ENCODE measurements around the gene ALOXE3.
A peak's percentile ranks its signal among the peaks of the same experiment; 100 is the strongest.

ALOXE3 gene

GRCh38 chr17:8056976-8057625, 61.2 kb downstream of the ALOXE3 start:
- DNase-seq (ENCODE audit: insufficient read length, low spot score) = no peak
- FAIRE-seq = no peak

DNA sequence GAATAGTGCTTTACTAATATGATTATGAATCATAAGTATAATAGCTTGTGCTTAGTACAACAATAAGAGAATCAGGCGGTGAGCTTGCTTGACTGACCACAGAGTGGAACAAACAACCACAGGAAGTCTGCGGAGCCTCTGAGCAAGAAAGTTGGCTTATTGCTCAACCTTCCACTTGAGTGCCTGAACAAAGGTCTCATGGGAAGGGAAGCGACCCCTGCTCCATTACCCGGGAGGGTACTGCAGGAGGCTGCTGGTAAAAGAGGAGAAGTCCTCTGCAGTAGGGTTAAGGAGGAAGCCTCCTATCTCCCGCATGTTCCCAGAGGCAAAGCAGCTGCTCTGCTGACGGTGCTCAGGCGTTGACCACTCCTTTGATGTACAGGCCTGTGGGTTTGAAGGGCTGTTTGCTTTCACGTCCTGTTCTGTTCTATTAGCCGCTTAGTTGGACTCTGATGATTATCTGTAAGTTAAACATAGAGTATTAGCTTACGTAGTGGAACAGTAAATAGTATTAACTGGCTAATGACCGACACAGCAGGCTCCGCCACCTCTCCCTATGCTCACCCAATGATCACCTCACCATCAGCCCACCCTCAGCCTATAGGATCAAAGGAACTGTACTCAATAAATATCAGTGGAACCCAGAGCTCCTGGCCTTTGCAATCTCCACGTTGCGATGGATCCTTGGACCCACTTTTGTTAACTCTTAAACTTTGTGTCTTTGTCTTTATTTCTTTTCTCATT, 61.9 kb downstream of the ALOXE3 start:
- DNase-seq (ENCODE audit: insufficient read length, low spot score) = no peak
- peak; percentile 23 for FAIRE-seq

GRCh38 chr17:8055851-8056231, 62.5 kb downstream of the ALOXE3 start:
- DNase-seq (ENCODE audit: insufficient read length, low spot score) = no peak
- FAIRE-seq = no peak

DNA sequence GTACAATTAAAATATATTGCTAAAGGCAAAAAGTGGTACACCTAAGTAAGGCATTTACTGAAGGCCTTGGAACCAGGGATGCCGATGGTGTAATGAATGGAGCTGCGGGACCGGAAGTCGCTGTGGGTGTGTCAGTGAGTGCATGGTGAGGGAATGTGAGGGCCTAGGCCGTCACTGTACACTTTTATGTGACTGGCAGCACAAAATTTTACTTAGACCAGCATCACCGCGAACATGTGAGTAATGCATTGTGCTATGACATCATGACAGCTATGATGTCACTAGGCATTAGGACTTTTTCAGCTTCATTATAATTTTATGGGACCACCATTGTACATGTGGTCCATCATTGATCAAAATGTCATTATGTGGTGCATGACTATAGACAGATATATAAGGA, 64.7 kb downstream of the ALOXE3 start:
- FAIRE-seq = peak; percentile 42

GRCh38 chr17:8052256-8053252, 65.8 kb downstream of the ALOXE3 start:
- FAIRE-seq (no peak), DNase-seq (ENCODE audit: insufficient read length, low spot score) (no peak)

More for the DNA sequence above, 64.7 kb downstream of the ALOXE3 start:
- DNase-seq (ENCODE audit: insufficient read length, low spot score) = no peak

GRCh38 chr17:8051831-8052230, 66.5 kb downstream of the ALOXE3 start:
- DNase-seq (ENCODE audit: insufficient read length, low spot score) = no peak
- FAIRE-seq = peak; percentile 63

- DNase-seq (ENCODE audit: insufficient read length, low spot score) = no peak
Observed at GRCh38 chr17:8048736-8049135, 69.6 kb downstream of the ALOXE3 start.

DNA sequence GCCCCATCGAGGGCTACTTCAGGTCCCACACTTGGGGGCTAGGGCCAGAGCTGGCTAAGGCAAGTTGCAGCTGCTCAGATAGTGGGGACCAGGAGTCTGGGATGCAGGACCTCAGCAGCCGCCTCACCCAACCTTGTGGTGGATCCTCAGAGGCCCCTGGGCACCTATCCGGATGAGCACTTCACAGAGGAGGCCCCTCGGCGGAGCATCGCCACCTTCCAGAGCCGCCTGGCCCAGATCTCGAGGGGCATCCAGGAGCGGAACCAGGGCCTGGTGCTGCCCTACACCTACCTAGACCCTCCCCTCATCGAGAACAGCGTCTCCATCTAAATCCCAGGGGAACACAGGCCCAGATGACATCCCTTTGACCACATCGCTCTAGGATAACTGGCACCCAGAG, 70.1 kb downstream of the ALOXE3 start:
- no peak for FAIRE-seq
- no peak for DNase-seq (ENCODE audit: insufficient read length, low spot score)

More at GRCh38 chr17:8048736-8049135, 69.6 kb downstream of the ALOXE3 start:
- no peak for FAIRE-seq

DNA sequence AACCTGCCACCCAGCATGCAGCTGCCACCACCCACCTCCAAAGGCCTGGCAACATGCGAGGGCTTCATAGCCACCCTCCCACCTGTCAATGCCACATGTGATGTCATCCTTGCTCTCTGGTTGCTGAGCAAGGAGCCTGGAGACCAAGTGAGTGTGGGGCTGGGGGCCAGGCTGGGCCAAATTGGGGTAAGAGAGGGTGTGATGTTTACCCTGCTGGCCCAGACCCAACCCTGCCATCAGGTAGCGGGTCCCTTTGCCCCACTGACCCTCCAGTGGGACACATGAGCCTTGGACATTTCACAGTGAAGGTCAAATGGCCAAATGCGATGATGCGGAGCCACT, 70.6 kb downstream of the ALOXE3 start:
- DNase-seq (ENCODE audit: insufficient read length, low spot score) (no peak), FAIRE-seq (no peak)

DNA sequence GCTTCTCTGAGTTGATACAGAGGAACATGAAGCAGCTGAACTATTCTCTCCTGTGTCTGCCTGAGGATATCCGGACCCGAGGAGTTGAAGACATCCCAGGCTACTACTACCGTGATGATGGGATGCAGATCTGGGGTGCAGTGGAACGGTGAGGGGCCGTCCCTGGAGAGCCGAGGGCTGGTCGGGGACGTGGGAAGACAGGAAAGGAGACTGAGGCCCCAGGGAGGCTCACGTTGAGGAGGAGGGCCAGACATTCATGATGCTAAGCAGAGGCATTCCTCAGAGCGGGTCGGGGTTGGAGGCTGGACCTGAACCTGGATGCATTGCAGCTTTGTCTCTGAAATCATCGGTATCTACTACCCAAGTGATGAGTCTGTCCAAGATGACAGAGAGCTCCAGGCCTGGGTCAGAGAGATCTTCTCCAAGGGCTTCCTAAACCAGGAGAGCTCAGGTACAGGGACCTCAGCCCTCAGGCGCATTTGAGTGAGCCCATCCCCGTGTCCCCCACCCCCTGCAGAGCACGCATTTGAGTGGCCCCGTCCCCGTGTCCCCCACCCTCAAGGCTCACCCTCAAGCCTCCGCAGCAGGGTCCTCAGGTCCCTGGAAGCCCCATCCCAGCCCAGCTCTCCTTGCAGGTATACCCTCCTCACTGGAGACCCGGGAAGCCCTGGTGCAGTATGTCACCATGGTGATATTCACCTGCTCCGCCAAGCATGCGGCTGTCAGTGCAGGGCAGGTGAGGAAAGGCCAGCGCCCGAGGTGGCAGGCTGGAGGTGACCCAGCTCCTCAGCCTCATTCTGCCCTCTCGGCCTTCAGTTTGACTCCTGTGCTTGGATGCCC, 71.2 kb downstream of the ALOXE3 start:
- no peak for FAIRE-seq
- DNase-seq (ENCODE audit: insufficient read length, low spot score) = no peak

DNA sequence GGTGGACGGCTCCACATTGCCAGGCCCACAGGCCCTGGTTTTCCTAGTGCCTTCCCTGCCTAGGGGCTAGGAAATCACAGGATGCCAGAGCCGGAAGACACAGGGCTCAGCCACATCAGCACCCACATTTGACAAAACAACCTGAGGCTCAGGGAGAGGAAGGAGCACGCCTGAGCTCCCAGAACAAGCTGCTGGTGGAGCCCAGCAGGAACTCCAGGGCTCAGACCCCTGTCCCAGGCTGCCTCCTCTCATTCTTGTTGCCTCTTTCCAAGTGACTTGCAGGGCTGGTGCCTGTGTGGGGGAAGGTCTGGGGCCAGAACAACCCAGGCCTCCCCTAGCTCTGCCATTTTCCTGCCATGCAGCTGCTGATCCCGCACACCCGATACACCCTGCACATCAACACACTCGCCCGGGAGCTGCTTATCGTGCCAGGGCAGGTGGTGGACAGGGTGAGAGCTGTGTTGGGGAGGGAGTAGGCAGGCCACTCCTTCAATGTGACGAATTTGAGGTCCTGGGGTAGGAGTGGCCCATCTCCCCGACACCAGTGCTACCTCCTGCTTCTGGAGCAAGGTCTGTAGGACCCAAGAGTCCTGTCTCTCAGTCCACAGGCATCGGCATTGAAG, 71.9 kb downstream of the ALOXE3 start:
- no peak for FAIRE-seq
- DNase-seq (ENCODE audit: insufficient read length, low spot score) = no peak
